22Rv1 (cell line): ENCODE measurements around the gene ADGRE2.

Experiments
- CTCF ChIP-seq: fragments of 450-650 bp; IDR thresholded peaks from 2 replicates; pipeline ENCODE4 v1.5.1; 2017; ENCODE audit warnings: mild to moderate bottlenecking
- ZFX ChIP-seq: fragments of 450-650 bp; IDR thresholded peaks from 2 replicates; pipeline ENCODE4 v1.6.1; 2017; ENCODE audit warnings: antibody characterized with exemption, borderline replicate concordance

DNA sequence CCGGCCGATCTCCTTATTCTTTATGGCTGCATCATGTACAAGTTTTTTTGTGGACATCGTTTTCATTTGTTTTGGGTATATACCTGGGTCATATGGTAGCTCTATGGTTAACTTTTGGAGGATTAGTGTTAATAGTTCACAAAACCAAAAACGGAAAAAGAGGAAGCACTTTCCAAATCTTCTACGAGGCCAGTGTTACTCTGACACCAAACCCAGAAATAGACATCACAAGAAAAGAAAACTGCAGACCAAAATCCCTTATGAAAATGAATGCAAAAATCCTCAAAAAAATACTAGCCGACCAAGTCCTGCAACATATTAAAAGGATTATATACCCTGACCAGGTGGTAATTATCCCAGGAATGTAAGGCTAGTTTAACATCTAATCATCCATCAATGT is 29.8 kb downstream of the ADGRE2 start:
- TF ChIP-seq CTCF (no peak), ZFX (no peak)
